GM12891 (cell line): ENCODE measurements around the gene GRP.

Experiments used
- POLR2A ChIP-seq: IDR thresholded peaks from 2 replicates; pipeline ENCODE4 v1.6.1; 2011; ENCODE audit warnings: low read depth, low read length, control low read depth
- POLR2AphosphoS5 ChIP-seq: IDR thresholded peaks from 2 replicates; pipeline ENCODE4 v1.6.1; 2011; ENCODE audit warnings: low read depth, low read length, control low read depth
- POU2F2 ChIP-seq: IDR thresholded peaks from 2 replicates; pipeline ENCODE4 v1.6.1; 2011; ENCODE audit warnings: low read depth, mild to moderate bottlenecking, control low read depth, low read length, moderate library complexity
- SPI1 ChIP-seq: IDR thresholded peaks from 2 replicates; pipeline ENCODE4 v1.6.1; 2011; ENCODE audit warnings: low read depth, low read length, control low read depth
- TAF1 ChIP-seq: IDR thresholded peaks from 2 replicates; pipeline ENCODE4 v1.6.1; 2011; ENCODE audit warnings: low read depth, low read length, control low read depth

DNA sequence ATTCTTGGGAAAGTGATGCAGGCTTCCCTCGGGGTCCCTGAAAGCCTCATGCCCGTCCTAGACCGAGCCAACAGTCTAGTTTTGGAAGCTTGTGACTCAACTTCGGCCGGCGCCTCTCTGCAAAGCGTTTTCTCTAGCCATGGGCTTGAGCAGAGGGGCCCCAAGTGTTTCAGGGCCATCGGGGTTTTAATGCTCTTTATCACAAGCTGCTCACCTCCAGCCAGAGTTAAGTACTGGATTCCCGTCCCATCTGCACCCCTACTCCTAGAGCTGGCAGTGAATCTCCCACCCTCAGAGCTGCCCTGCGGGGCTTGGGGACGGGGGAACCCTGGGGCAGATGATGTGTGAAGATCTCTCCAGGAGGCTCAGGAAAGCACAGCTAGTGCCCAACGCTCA, 46.0 kb downstream of the GRP start:
- TF ChIP-seq POLR2AphosphoS5 (no peak), POLR2A (no peak), TAF1 (no peak), SPI1 (no peak), POU2F2 (no peak)
